PC-9 (cell line): ENCODE data around the gene PRSS22.

Experiments used
- CTCF ChIP-seq: fragments of 200-600 bp; sonication (generic); conservative IDR thresholded peaks from 2 replicates; pipeline ENCODE4 v1.6.1; 2017; ENCODE audit warnings: mixed run types, antibody characterized with exemption, mild to moderate bottlenecking, moderate library complexity
- EZH2 ChIP-seq: fragments of 200-600 bp; sonication (generic); IDR thresholded peaks from 2 replicates; pipeline ENCODE4 v1.8.0; 2017; ENCODE audit warnings: antibody characterized with exemption, low read depth

GRCh38 chr16:2856061-2856670, 1.8 kb downstream of the PRSS22 start:
- no peak for TF ChIP-seq CTCF
- TF ChIP-seq EZH2, result no peak
